Skeletal muscle tissue (tissue), 4 donors: ENCODE data around the gene PCDHGA2. TPM values are rescaled to one million over a fixed set of nuclear protein-coding genes. Genes with fewer than 3 reads are reported as not detected.
"Not testable (repeated sequence)": the region's sequence is repeated elsewhere in the genome, so short reads cannot be mapped to it uniquely, and the experiment has no call there.

Experiments used
- H3K27ac ChIP-seq: one replicate; pipeline ENCODE4 v1.7.0; 2013; ENCODE audit warnings: mild to moderate bottlenecking, low read depth, low read length, inconsistent platforms
- H3K27me3 ChIP-seq, 3 donors: one replicate each; pipeline ENCODE4 v1.7.0; 2013; ENCODE audit warnings: low read length in 3 of 3; ENCODE audit not compliant: control insufficient read depth in 3 of 3, insufficient read depth in 3 of 3
- H3K36me3 ChIP-seq, 3 donors: one replicate each; pipeline ENCODE4 v1.7.0; 2013; ENCODE audit warnings: low read length in 3 of 3; ENCODE audit not compliant: control insufficient read depth in 3 of 3, insufficient read depth in 3 of 3
- H3K4me1 ChIP-seq, 3 donors: one replicate each; pipeline ENCODE4 v1.7.0; 2013; ENCODE audit warnings: low read length in 3 of 3, mild to moderate bottlenecking in 3 of 3; ENCODE audit not compliant: control insufficient read depth in 3 of 3, insufficient read depth in 3 of 3
- H3K4me3 ChIP-seq, 3 donors: one replicate each; pipeline ENCODE4 v1.7.0; 2013; ENCODE audit warnings: low read length in 3 of 3
- H3K9ac ChIP-seq, 3 donors: one replicate each; pipeline ENCODE4 v1.7.0; 2013; ENCODE audit warnings: low read length in 3 of 3, mild to moderate bottlenecking in 3 of 3, moderate library complexity in 2 of 3, low read depth in 1 of 3
- H3K9me3 ChIP-seq, 3 donors: one replicate each; pipeline ENCODE4 v1.7.0; 2013; ENCODE audit warnings: low read length in 3 of 3; ENCODE audit not compliant: control insufficient read depth in 3 of 3
- total RNA-seq: library from RNA; depleted of rRNA; stranded (reverse); fragments of >200 nt; gene quantifications from one replicate; pipeline ENCODE4 v1.2.3, GENCODE V29; 2014
- donor health status: Osteomylitis.

The PCDHGA2 gene
- total RNA-seq, 1 donor from 2014 or later = 1.6 TPM

DNA sequence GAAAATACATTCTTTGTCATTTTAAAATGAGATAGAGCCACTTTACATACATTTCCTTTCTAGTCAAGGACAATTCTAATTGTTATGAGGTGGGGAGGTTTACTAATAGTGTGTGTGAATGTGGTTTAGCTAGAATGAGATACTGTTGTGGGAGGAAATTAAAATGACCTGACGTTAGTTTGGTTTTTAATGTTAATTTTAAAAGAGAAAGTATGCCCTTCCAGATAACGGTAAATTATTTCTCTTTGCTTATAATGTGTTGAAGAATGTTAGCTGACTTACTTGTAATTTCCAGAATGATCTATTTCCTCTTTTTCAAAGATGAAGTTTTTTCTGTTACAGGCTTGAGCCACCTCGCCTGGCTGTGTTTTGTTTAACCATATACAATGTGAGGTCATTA is 16.3 kb upstream of the PCDHGA2 start:
- Histone ChIP-seq H3K27ac (no peak overlapping the region), H3K4me1 (peaks cover 4 to 32% (median 14%) of the 10 kb centered on the region in 3 donors), H3K9me3 (peaks cover 2 to 20% (median 7%) of the 10 kb centered on the region in 3 donors), H3K9ac (no peak overlapping the region), H3K36me3 (peaks cover 8 to 20% (median 14%) of the 10 kb centered on the region in 3 donors), H3K4me3 (no peak overlapping the region), H3K27me3 (no peaks in the 10 kb centered on the region)

- Histone ChIP-seq H3K36me3 (peaks cover 0 to 7% (median 2%) of the 10 kb centered on the region in 3 donors), H3K4me1 (peaks cover 0 to 21% (median 2%) of the 10 kb centered on the region in 3 donors), H3K9me3 (peaks cover 0 to 22% (median 6%) of the 10 kb centered on the region in 3 donors), H3K27me3 (peaks cover 0 to 3% (median 0%) of the 10 kb centered on the region in 3 donors), H3K9ac (peak overlapping the region; percentile 67 to 80 (median 76)), H3K4me3 (peak overlapping the region; percentile 56 to 80 (median 77)), H3K27ac (peak overlapping the region; percentile 71)
These were observed 12.3 kb upstream of the PCDHGA2 start for GRCh38 chr5:141326088-141326854.

DNA sequence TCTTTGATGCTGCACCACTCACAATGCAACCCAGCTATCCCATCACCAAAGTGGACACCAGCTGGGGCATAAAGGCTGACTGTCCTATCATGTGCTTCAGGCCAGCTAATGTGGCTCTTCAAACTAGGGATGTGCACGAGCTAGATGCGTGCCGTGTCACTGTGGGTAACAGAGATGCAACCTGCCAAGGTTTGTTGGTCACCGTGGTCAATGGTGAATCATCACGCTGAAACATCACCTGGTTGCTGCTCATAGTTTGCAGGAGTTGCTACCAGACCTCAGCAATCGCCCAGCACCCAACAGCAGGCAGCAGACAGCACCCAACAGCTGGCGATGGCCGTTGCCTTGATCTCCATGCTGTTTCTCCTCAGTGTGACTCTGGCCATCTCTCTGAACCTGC is 10.3 kb upstream of the PCDHGA2 start:
- peak overlapping the region in 2 of 3 donors; percentile 17 to 32 for H3K4me3 ChIP-seq
- peaks cover 0 to 26% (median 6%) of the 10 kb centered on the region in 3 donors for H3K9me3 ChIP-seq
- peaks cover 0 to 3% (median 0%) of the 10 kb centered on the region in 3 donors for H3K27me3 ChIP-seq

DNA sequence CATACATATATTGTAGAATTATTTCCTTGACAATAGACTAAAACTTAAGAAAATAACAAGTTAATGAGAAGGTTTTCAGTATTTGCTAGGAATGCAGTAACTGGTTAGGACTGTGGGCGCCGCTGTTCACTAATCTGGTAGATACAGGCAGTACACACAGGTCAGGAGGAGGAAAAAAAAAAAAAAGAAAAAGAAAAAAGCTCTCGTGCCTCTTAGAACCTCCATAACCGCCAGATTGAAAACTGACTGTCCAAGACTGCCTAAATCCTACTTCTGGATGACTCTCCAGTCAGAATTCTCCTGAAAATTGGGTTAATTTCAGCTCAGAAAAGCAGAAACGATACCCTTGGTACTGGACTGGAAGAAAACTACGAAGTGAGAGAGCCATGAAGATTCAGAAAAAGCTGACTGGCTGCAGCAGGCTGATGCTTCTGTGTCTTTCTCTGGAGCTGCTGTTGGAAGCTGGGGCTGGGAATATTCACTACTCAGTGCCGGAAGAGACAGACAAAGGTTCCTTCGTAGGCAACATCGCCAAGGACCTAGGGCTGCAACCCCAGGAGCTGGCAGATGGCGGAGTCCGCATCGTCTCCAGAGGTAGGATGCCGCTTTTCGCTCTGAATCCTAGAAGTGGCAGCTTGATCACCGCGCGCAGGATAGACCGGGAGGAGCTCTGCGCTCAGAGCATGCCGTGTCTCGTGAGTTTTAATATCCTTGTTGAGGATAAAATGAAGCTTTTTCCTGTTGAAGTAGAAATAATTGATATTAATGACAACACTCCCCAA is 8.1 kb upstream of the PCDHGA2 start, which contains the start of gene PCDHGA1:
TSS of gene PCDHGA1 (plus strand) at position 216 of the 782 bp plus-strand sequence.
- H3K9ac ChIP-seq = peak within 1 kb of the TSS in 1 of 3 donors; percentile 69
- H3K4me3 ChIP-seq = peak within 1 kb of the TSS; percentile 37 to 52 (median 40)
- H3K9me3 ChIP-seq = peaks cover 0 to 21% (median 6%) of the 10 kb centered on the region in 3 donors
- peaks cover 0 to 20% (median 0%) of the 10 kb centered on the region in 3 donors for H3K4me1 ChIP-seq
- peak within 1 kb of the TSS; percentile 37 for H3K27ac ChIP-seq
- H3K36me3 ChIP-seq = peaks cover 0 to 7% (median 2%) of the 10 kb centered on the region in 3 donors
- H3K27me3 ChIP-seq = peaks cover 0 to 3% (median 2%) of the 10 kb centered on the region in 3 donors

More for the DNA sequence above, 10.3 kb upstream of the PCDHGA2 start:
- peaks cover 0 to 20% (median 0%) of the 10 kb centered on the region in 3 donors for H3K4me1 ChIP-seq
- no peak overlapping the region for H3K9ac ChIP-seq
- H3K27ac ChIP-seq = no peak overlapping the region
- H3K36me3 ChIP-seq = peaks cover 0 to 7% (median 2%) of the 10 kb centered on the region in 3 donors

DNA sequence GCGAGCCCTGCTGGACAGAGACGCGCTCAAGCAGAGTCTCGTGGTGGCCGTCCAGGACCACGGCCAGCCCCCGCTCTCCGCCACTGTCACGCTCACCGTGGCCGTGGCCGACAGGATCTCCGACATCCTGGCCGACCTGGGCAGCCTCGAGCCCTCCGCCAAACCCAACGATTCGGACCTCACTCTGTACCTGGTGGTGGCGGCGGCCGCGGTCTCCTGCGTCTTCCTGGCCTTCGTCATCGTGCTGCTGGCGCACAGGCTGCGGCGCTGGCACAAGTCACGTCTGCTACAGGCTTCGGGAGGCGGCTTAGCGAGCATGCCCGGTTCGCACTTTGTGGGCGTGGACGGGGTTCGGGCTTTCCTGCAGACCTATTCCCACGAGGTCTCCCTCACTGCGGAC is 6.0 kb upstream of the PCDHGA2 start:
- H3K9ac ChIP-seq, H3K4me3 ChIP-seq, H3K27ac ChIP-seq, H3K27me3 ChIP-seq, H3K36me3 ChIP-seq: not testable (repeated sequence)
- Histone ChIP-seq H3K9me3 (peaks cover 0 to 27% (median 6%) of the 10 kb centered on the region in 3 donors), H3K4me1 (peaks cover 0 to 16% (median 0%) of the 10 kb centered on the region in 3 donors)

DNA sequence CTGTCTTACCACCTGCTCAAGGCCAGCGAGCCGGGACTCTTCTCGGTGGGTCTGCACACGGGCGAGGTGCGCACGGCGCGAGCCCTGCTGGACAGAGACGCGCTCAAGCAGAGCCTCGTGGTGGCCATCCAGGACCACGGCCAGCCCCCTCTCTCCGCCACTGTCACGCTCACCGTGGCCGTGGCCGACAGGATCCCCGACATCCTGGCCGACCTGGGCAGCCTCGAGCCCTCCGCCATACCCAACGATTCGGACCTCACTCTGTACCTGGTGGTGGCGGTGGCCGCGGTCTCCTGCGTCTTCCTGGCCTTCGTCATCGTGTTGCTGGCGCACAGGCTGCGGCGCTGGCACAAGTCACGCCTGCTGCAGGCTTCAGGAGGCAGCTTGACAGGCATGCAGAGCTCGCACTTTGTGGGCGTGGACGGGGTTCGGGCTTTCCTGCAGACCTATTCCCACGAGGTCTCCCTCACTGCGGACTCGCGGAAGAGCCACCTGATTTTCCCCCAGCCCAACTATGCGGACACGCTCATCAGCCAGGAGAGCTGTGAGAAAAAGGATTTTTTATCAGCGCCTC is 2.3 kb downstream of the PCDHGA2 start:
- H3K27me3 ChIP-seq, H3K27ac ChIP-seq, H3K4me3 ChIP-seq, H3K4me1 ChIP-seq, H3K9ac ChIP-seq, H3K36me3 ChIP-seq: not testable (repeated sequence)
- peaks cover 9 to 39% (median 33%) of the 10 kb centered on the region in 3 donors for H3K9me3 ChIP-seq

- Histone ChIP-seq H3K4me3 (peak overlapping the region in 1 of 3 donors; percentile 11), H3K9ac (peak overlapping the region in 1 of 3 donors; percentile 36), H3K4me1 (no peaks in the 10 kb centered on the region), H3K36me3 (no peaks in the 10 kb centered on the region), H3K27me3 (peaks cover 0 to 10% (median 7%) of the 10 kb centered on the region in 3 donors), H3K9me3 (peaks cover 11 to 33% (median 30%) of the 10 kb centered on the region in 3 donors), H3K27ac (peak overlapping the region; percentile 26)
These were observed 4.2 kb downstream of the PCDHGA2 start for GRCh38 chr5:141342773-141343172.

GRCh38 chr5:141343242-141343952 is 4.8 kb downstream of the PCDHGA2 start, which contains the start of gene PCDHGA3:
Gene PCDHGA3, plus strand, starts transcription at chr5:141343829. Its CDS starts 205 bp downstream, at chr5:141344034.
- peaks cover 0 to 10% (median 7%) of the 10 kb centered on the region in 3 donors for H3K27me3 ChIP-seq
- peak within 1 kb of the TSS; percentile 61 to 66 (median 65) for H3K4me3 ChIP-seq
- H3K9ac ChIP-seq = peak within 1 kb of the TSS; percentile 38 to 60 (median 57)
- no peaks in the 10 kb centered on the region for H3K36me3 ChIP-seq
- peaks cover 12 to 31% (median 27%) of the 10 kb centered on the region in 3 donors for H3K9me3 ChIP-seq
- H3K4me1 ChIP-seq = no peaks in the 10 kb centered on the region
- peak within 1 kb of the TSS; percentile 65 for H3K27ac ChIP-seq

DNA sequence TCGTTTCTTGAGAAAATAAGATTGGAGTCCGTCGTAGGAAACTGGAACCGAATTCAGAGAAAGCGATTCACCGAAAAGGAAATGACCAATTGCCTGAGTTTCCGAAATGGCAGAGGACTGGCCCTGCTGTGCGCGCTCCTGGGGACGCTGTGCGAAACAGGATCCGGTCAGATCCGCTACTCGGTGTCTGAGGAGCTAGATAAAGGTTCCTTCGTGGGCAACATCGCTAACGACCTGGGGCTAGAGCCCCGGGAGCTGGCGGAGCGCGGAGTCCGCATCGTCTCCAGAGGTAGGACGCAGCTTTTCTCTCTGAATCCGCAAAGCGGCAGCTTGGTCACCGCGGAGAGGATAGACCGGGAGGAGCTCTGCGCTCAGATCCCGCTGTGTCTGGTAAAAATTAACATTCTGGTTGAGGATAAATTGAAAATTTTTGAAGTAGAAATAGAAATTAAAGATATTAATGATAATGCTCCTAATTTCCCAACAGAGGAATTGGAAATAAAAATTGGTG is 5.4 kb downstream of the PCDHGA2 start:
- Histone ChIP-seq H3K27ac (peak overlapping the region; percentile 65), H3K9me3 (peaks cover 8 to 29% (median 25%) of the 10 kb centered on the region in 3 donors), H3K36me3 (no peaks in the 10 kb centered on the region), H3K27me3 (peaks cover 0 to 10% (median 1%) of the 10 kb centered on the region in 3 donors), H3K4me3 (peak overlapping the region; percentile 61 to 66 (median 65)), H3K4me1 (no peaks in the 10 kb centered on the region), H3K9ac (peak overlapping the region; percentile 38 to 60 (median 57))
